Measurements from ENCODE around the gene CHP2.
"Not testable (repeated sequence)": the region's sequence is repeated elsewhere in the genome, so short reads cannot be mapped to it uniquely, and the experiment has no call there.

Gene CHP2

DNA sequence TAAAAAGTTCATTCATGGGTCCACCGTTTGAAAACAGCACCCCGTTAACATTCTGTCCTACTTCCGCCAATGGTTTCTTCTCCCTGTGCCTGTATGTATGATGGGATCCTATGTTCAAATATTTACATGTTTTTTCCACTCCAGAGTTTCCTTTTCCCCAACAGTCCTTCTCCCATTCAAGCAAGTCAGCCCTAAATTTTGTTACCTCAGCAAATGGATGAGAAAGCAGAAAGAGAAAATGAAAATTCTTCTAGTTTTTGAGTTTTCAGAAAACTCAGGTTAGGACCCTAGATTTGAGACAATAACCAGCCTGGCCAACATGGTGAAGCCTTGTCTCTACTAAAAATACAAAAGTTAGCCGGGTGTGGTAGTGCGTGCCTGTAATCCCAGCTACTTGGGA lies 38.3 kb upstream of the CHP2 start:
- no peak overlapping the region for H4K91ac ChIP-seq (ENCODE audit: low read depth, low read length)
- WGBS (ENCODE audit: extremely low coverage, insufficient coverage, insufficient read length): no CpG with 5 or more reads among the region's 5 CpGs
- H2BK5ac ChIP-seq (ENCODE audit: low read depth, low read length, poor library complexity): no peak overlapping the region
- no peak overlapping the region for H2BK12ac ChIP-seq (ENCODE audit: low read length)
- H2BK120ac ChIP-seq (ENCODE audit: insufficient read depth, low read length, poor library complexity): no peak overlapping the region
- no peak overlapping the region for H3K27ac ChIP-seq (ENCODE audit: low read depth, low read length)
- H4K8ac ChIP-seq (ENCODE audit: low read depth, low read length): no peak overlapping the region
- no peak overlapping the region for H3K18ac ChIP-seq (ENCODE audit: low read length)
- H4K12ac ChIP-seq (ENCODE audit: low read depth, low read length): no peak overlapping the region
- DNase-seq: no peak
- H3K4me2 ChIP-seq (ENCODE audit: low read length): no peak overlapping the region
- H3K14ac ChIP-seq (ENCODE audit: low read length): no peak overlapping the region
- no peak overlapping the region for H3K23ac ChIP-seq (ENCODE audit: low read length)
- H3K9ac ChIP-seq (ENCODE audit: low read length): no peak overlapping the region
- no peaks in the 10 kb centered on the region for H3K79me2 ChIP-seq (ENCODE audit: control insufficient read depth, insufficient read depth, low read length, poor library complexity)
- H3K27me3 ChIP-seq (ENCODE audit: insufficient read depth, low read length): peaks cover 13% of the 10 kb centered on the region
- no peak overlapping the region for H2AK5ac ChIP-seq (ENCODE audit: low read length)
- H3K36me3 ChIP-seq (ENCODE audit: control insufficient read depth in 1 of 2, insufficient read depth in 2 of 2, low read length in 2 of 2): no peaks in the 10 kb centered on the region
- no peak overlapping the region for H3K4ac ChIP-seq (ENCODE audit: low read depth, low read length)
- H2AFZ ChIP-seq (ENCODE audit: insufficient read depth, low read length, poor library complexity): no peak overlapping the region
- H3K4me3 ChIP-seq (ENCODE audit: low read depth, low read length): no peak overlapping the region
- H3K4me1 ChIP-seq (ENCODE audit: control insufficient read depth in 1 of 2, insufficient read depth in 2 of 2, low read length in 2 of 2): no peaks in the 10 kb centered on the region
- no peaks in the 10 kb centered on the region for H3K79me1 ChIP-seq (ENCODE audit: low read length)
- no peaks in the 10 kb centered on the region for H3K9me3 ChIP-seq (ENCODE audit: insufficient read depth, low read depth, low read length)

DNA sequence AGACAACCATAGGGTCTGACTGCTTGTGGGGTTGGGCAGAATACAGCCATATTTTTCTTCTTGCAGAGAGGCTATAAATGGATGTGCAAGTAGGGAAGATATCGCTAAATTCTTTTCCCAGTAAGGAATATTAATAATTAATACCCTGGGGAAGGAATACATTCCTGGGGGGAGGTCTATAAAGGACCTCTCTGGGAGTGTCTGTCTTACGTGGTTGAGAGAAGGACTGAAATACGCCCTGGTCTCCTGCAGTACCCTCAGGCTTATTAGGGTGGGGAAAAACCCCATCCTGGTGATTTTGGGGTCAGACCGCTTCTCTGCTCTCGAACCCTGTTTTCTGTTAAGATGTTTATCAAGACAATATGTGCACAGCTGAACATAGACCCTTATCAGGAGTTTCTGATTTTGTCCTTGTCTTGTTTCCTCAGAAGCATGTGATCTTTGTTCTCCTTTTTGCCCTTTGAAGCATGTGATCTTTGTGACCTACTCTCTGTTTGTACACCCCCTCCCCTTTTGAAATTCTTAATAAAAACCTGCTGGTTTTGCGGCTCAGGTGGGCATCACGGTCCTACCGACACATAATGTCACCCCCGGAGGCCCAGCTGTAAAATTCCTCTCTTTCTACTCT lies 32.1 kb upstream of the CHP2 start:
- H3K4me3 ChIP-seq (ENCODE audit: low read depth, low read length); H3K27me3 ChIP-seq (ENCODE audit: insufficient read depth, low read length); H4K91ac ChIP-seq (ENCODE audit: low read depth, low read length); H3K9me3 ChIP-seq (ENCODE audit: insufficient read depth, low read depth, low read length); DNase-seq; H3K14ac ChIP-seq (ENCODE audit: low read length); H3K4me2 ChIP-seq (ENCODE audit: low read length); H3K23ac ChIP-seq (ENCODE audit: low read length); H3K9ac ChIP-seq (ENCODE audit: low read length); H2BK120ac ChIP-seq (ENCODE audit: insufficient read depth, low read length, poor library complexity); H2AFZ ChIP-seq (ENCODE audit: insufficient read depth, low read length, poor library complexity); H3K4ac ChIP-seq (ENCODE audit: low read depth, low read length); H4K12ac ChIP-seq (ENCODE audit: low read depth, low read length); H2BK12ac ChIP-seq (ENCODE audit: low read length); H2BK5ac ChIP-seq (ENCODE audit: low read depth, low read length, poor library complexity); H3K18ac ChIP-seq (ENCODE audit: low read length); H3K36me3 ChIP-seq (ENCODE audit: control insufficient read depth in 1 of 2, insufficient read depth in 2 of 2, low read length in 2 of 2); H3K4me1 ChIP-seq (ENCODE audit: control insufficient read depth in 1 of 2, insufficient read depth in 2 of 2, low read length in 2 of 2); H3K79me1 ChIP-seq (ENCODE audit: low read length); H4K8ac ChIP-seq (ENCODE audit: low read depth, low read length); H3K79me2 ChIP-seq (ENCODE audit: control insufficient read depth, insufficient read depth, low read length, poor library complexity); H3K27ac ChIP-seq (ENCODE audit: low read depth, low read length); H2AK5ac ChIP-seq (ENCODE audit: low read length): not testable (repeated sequence)
- WGBS (ENCODE audit: extremely low coverage, insufficient coverage, insufficient read length): no CpG with 5 or more reads among the region's 9 CpGs

DNA sequence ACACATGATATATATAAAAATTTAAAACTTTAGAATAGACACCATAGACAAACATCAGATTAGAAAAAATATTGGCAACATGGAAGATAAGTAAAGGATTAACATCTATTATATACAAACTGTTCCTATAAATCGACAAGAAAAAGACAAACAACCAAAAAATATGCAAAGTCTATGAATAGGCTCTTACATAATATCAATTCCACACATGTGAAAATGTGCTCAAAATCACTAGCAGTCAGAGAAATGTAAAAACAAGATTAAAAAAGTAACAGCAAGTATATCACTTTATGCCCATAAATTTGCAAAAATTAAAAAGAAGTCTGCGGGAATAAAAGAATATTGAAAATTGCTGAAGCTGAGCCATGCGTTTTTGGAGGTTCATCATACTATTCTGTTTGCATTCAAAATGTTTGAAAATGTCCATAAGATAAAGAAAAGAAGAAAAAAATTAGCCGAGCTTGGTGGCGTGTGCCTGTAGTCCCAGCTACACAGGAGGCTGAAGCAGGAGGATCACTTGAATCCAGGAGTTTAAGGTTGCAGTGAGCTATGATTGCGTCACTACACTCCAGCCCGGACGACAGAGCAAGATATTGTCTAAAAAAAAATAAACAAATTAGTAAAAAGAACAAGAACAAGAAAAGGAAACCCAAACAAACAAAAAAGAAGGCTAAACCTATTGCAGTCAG lies 30.6 kb upstream of the CHP2 start:
- Histone ChIP-seq H3K4ac (ENCODE audit: low read depth, low read length) (no peak overlapping the region), H3K79me1 (ENCODE audit: low read length) (no peaks in the 10 kb centered on the region), H4K12ac (ENCODE audit: low read depth, low read length) (no peak overlapping the region), H4K8ac (ENCODE audit: low read depth, low read length) (no peak overlapping the region), H3K9me3 (ENCODE audit: insufficient read depth, low read depth, low read length) (no peaks in the 10 kb centered on the region), H2BK12ac (ENCODE audit: low read length) (no peak overlapping the region), H3K14ac (ENCODE audit: low read length) (no peak overlapping the region), H3K27me3 (ENCODE audit: insufficient read depth, low read length) (no peaks in the 10 kb centered on the region), H3K9ac (ENCODE audit: low read length) (no peak overlapping the region), H4K91ac (ENCODE audit: low read depth, low read length) (no peak overlapping the region), H3K23ac (ENCODE audit: low read length) (no peak overlapping the region), H3K4me2 (ENCODE audit: low read length) (no peak overlapping the region), H2BK120ac (ENCODE audit: insufficient read depth, low read length, poor library complexity) (no peak overlapping the region), H2BK5ac (ENCODE audit: low read depth, low read length, poor library complexity) (no peak overlapping the region), H3K79me2 (ENCODE audit: control insufficient read depth, insufficient read depth, low read length, poor library complexity) (no peaks in the 10 kb centered on the region), H3K4me1 (ENCODE audit: control insufficient read depth in 1 of 2, insufficient read depth in 2 of 2, low read length in 2 of 2) (no peaks in the 10 kb centered on the region), H3K4me3 (ENCODE audit: low read depth, low read length) (no peak overlapping the region), H3K36me3 (ENCODE audit: control insufficient read depth in 1 of 2, insufficient read depth in 2 of 2, low read length in 2 of 2) (no peaks in the 10 kb centered on the region), H3K27ac (ENCODE audit: low read depth, low read length) (no peak overlapping the region), H2AFZ (ENCODE audit: insufficient read depth, low read length, poor library complexity) (no peak overlapping the region), H2AK5ac (ENCODE audit: low read length) (no peak overlapping the region), H3K18ac (ENCODE audit: low read length) (no peak overlapping the region)
- WGBS (ENCODE audit: extremely low coverage, insufficient coverage, insufficient read length): no CpG with 5 or more reads among the region's 8 CpGs
- no peak for DNase-seq

DNA sequence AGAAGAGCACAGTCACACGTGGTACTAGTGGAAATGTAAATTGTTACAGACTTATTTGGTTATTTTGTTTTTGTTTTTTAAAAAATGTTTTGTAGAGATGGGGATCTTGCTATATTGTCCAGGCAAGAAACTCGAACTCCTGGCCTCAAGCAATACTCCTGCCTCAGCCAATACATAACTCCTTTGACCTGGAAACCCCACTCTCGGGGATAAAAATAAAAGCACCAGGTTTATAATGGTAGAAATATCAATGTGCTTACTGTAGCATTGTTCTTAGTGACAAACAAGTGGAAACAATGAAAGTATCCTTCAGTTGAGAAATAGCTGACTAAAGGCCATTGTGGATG lies 30.1 kb upstream of the CHP2 start:
- H2AFZ ChIP-seq (ENCODE audit: insufficient read depth, low read length, poor library complexity): no peak overlapping the region
- DNase-seq: no peak
- H3K79me1 ChIP-seq (ENCODE audit: low read length): no peaks in the 10 kb centered on the region
- H3K79me2 ChIP-seq (ENCODE audit: control insufficient read depth, insufficient read depth, low read length, poor library complexity): no peaks in the 10 kb centered on the region
- no peaks in the 10 kb centered on the region for H3K36me3 ChIP-seq (ENCODE audit: control insufficient read depth in 1 of 2, insufficient read depth in 2 of 2, low read length in 2 of 2)
- WGBS (ENCODE audit: extremely low coverage, insufficient coverage, insufficient read length): no CpG with 5 or more reads among the region's 3 CpGs
- H3K27ac ChIP-seq (ENCODE audit: low read depth, low read length): no peak overlapping the region
- no peak overlapping the region for H3K4me2 ChIP-seq (ENCODE audit: low read length)
- H4K91ac ChIP-seq (ENCODE audit: low read depth, low read length): no peak overlapping the region
- no peak overlapping the region for H3K9ac ChIP-seq (ENCODE audit: low read length)
- no peak overlapping the region for H2BK12ac ChIP-seq (ENCODE audit: low read length)
- no peaks in the 10 kb centered on the region for H3K9me3 ChIP-seq (ENCODE audit: insufficient read depth, low read depth, low read length)
- no peaks in the 10 kb centered on the region for H3K4me1 ChIP-seq (ENCODE audit: control insufficient read depth in 1 of 2, insufficient read depth in 2 of 2, low read length in 2 of 2)
- no peak overlapping the region for H2BK120ac ChIP-seq (ENCODE audit: insufficient read depth, low read length, poor library complexity)
- no peak overlapping the region for H2AK5ac ChIP-seq (ENCODE audit: low read length)
- H3K18ac ChIP-seq (ENCODE audit: low read length): no peak overlapping the region
- H3K4ac ChIP-seq (ENCODE audit: low read depth, low read length): no peak overlapping the region
- no peak overlapping the region for H3K4me3 ChIP-seq (ENCODE audit: low read depth, low read length)
- H4K8ac ChIP-seq (ENCODE audit: low read depth, low read length): no peak overlapping the region
- no peaks in the 10 kb centered on the region for H3K27me3 ChIP-seq (ENCODE audit: insufficient read depth, low read length)
- no peak overlapping the region for H3K23ac ChIP-seq (ENCODE audit: low read length)
- no peak overlapping the region for H2BK5ac ChIP-seq (ENCODE audit: low read depth, low read length, poor library complexity)
- H3K14ac ChIP-seq (ENCODE audit: low read length): no peak overlapping the region
- no peak overlapping the region for H4K12ac ChIP-seq (ENCODE audit: low read depth, low read length)

Data from trophoblast cell (in vitro differentiated cells and primary cell).